Tibial nerve (tissue), 3 donors: ENCODE data around the gene SLC7A1.

Experiments
- POLR2A ChIP-seq, 2 donors: fragments of 450-650 bp; IDR thresholded peaks; one replicate each; pipeline ENCODE4 v1.6.1; 2017; ENCODE audit warnings: antibody characterized with exemption in 2 of 2, mild to moderate bottlenecking in 2 of 2, moderate library complexity in 2 of 2
- TF ChIP-seq, protein P1 (sequence below), 5 experiments: fragments of 200-600 bp in 3 of 5; fragments of 450-650 bp in 2 of 5; sonication (generic) in 3 of 5; IDR thresholded peaks; one replicate each; pipeline ENCODE4 v1.5.1; 2016 to 2019; ENCODE audit warnings: antibody characterized with exemption in 5 of 5, mild to moderate bottlenecking in 3 of 5, moderate library complexity in 2 of 5

DNA sequence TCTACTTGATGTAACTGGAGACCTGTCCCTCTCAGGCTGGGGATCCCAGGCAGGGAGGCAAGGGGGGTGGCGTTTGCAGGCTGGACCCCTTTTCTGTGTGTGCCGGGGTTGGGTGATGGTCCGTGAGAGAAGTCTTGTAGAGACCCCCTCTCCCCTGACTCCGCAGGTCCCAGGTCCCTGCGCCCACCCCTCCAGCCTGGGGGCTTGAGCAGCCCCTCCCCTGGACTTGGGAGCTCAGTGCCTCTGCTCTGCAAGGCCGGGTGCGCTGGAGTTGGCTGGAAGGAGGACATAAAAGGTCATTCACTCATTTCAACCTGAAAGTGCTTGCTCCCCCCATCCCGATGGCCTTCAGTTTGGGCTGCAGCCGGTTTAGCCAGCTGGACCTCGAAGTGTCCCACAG is 89.5 kb downstream of the SLC7A1 start:
- TF ChIP-seq, protein P1, sequence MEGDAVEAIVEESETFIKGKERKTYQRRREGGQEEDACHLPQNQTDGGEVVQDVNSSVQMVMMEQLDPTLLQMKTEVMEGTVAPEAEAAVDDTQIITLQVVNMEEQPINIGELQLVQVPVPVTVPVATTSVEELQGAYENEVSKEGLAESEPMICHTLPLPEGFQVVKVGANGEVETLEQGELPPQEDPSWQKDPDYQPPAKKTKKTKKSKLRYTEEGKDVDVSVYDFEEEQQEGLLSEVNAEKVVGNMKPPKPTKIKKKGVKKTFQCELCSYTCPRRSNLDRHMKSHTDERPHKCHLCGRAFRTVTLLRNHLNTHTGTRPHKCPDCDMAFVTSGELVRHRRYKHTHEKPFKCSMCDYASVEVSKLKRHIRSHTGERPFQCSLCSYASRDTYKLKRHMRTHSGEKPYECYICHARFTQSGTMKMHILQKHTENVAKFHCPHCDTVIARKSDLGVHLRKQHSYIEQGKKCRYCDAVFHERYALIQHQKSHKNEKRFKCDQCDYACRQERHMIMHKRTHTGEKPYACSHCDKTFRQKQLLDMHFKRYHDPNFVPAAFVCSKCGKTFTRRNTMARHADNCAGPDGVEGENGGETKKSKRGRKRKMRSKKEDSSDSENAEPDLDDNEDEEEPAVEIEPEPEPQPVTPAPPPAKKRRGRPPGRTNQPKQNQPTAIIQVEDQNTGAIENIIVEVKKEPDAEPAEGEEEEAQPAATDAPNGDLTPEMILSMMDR (IDR thresholded peaks at IDR 0.05): no peak
- no peak for TF ChIP-seq POLR2A (IDR thresholded peaks at IDR 0.05)
